SU-DHL-6 (cell line): ENCODE data around the gene CLINT1.

ENCODE experiments used
- CTCF ChIP-seq: fragments of 200-600 bp; sonication (generic); IDR thresholded peaks from one replicate; pipeline ENCODE4 v1.5.1; 2017; ENCODE audit warnings: antibody characterized with exemption, mild to moderate bottlenecking, low read length, moderate library complexity; ENCODE audit not compliant: insufficient read depth, poor library complexity, severe bottlenecking
- EZH2phosphoT487 ChIP-seq: fragments of 200-600 bp; sonication (generic), shearing (Covaris generic); conservative IDR thresholded peaks from 2 replicates; pipeline ENCODE4 v1.6.1; 2018; ENCODE audit warnings: mild to moderate bottlenecking, antibody characterized with exemption, low read length, moderate library complexity, mixed read lengths

- TF ChIP-seq CTCF (no peak), EZH2phosphoT487 (no peak)
Measured at GRCh38 chr5:157785801-157786200, 73.1 kb downstream of the CLINT1 start.
